ENCODE measurements around the gene LEKR1. TPM values are rescaled to one million over a fixed set of nuclear protein-coding genes. Genes with fewer than 3 reads are reported as not detected.
"Not testable (repeated sequence)": the region's sequence is repeated elsewhere in the genome, so short reads cannot be mapped to it uniquely, and the experiment has no call there.

Gene LEKR1
- total and polyA plus RNA-seq, 7 donors, result 0.12 to 0.79 (median 0.32) TPM; not detected in 2

GRCh38 chr3:156795890-156796481 lies 30.2 kb upstream of the LEKR1 start:
- H3K36me3 ChIP-seq (ENCODE audit: insufficient read depth in 1 of 2, low read depth in 1 of 2), result no peaks in the 10 kb centered on the region
- H3K9me3 ChIP-seq, result no peaks in the 10 kb centered on the region
- no peak for DNase-seq
- no peak for TF ChIP-seq CTCF (IDR thresholded peaks at IDR 0.05)
- no peaks in the 10 kb centered on the region for H3K4me1 ChIP-seq
- no peak overlapping the region for H3K27ac ChIP-seq
- intact Hi-C loops (cut with DNase I), result no loop called here
- H3K27me3 ChIP-seq (ENCODE audit: insufficient read depth in 3 of 3, low read length in 2 of 3), result no peaks in the 10 kb centered on the region
- no peak for ATAC-seq
- no peak overlapping the region for H3K4me3 ChIP-seq

GRCh38 chr3:156797368-156797767 lies 28.8 kb upstream of the LEKR1 start:
- intact Hi-C loops (cut with DNase I), result no loop called here
- Histone ChIP-seq H3K4me1 (no peaks in the 10 kb centered on the region), H3K27ac (no peak overlapping the region), H3K4me3 (no peak overlapping the region), H3K9me3 (no peaks in the 10 kb centered on the region), H3K27me3 (ENCODE audit: insufficient read depth in 3 of 3, low read length in 2 of 3) (no peaks in the 10 kb centered on the region), H3K36me3 (ENCODE audit: insufficient read depth in 1 of 2, low read depth in 1 of 2) (no peaks in the 10 kb centered on the region)
- TF ChIP-seq CTCF (IDR thresholded peaks at IDR 0.05), result no peak
- ATAC-seq (no peak), DNase-seq (no peak)
- WGBS, 3 donors, result 67 to 92% (median 80%) methylated on average over 1 of the region's 1 CpG

- H3K36me3 ChIP-seq (ENCODE audit: insufficient read depth in 1 of 2, low read depth in 1 of 2); H3K27me3 ChIP-seq (ENCODE audit: insufficient read depth in 3 of 3, low read length in 2 of 3); H3K4me1 ChIP-seq; H3K9me3 ChIP-seq; H3K4me3 ChIP-seq; intact Hi-C loops (cut with DNase I); DNase-seq; H3K27ac ChIP-seq; ATAC-seq: not testable (repeated sequence)
- WGBS, 3 donors, result 91 to 97% (median 96%) methylated on average over 4 of the region's 4 CpGs
These were observed 25.9 kb upstream of the LEKR1 start for GRCh38 chr3:156800287-156800686.

GRCh38 chr3:156801746-156802145 lies 24.4 kb upstream of the LEKR1 start:
- Histone ChIP-seq H3K27me3 (ENCODE audit: insufficient read depth in 3 of 3, low read length in 2 of 3) (no peaks in the 10 kb centered on the region), H3K27ac (no peak overlapping the region), H3K4me3 (no peak overlapping the region), H3K4me1 (no peaks in the 10 kb centered on the region), H3K36me3 (ENCODE audit: insufficient read depth in 1 of 2, low read depth in 1 of 2) (no peaks in the 10 kb centered on the region), H3K9me3 (no peaks in the 10 kb centered on the region)
- TF ChIP-seq CTCF (IDR thresholded peaks at IDR 0.05), result no peak
- WGBS, 3 donors, result 91 to 96% (median 95%) methylated on average over 2 of the region's 2 CpGs
- ATAC-seq (no peak), DNase-seq (no peak)
- intact Hi-C loops (cut with DNase I), result no loop called here

- no peaks in the 10 kb centered on the region for H3K9me3 ChIP-seq
- no peak for TF ChIP-seq CTCF (IDR thresholded peaks at IDR 0.05)
- H3K27me3 ChIP-seq (ENCODE audit: insufficient read depth in 3 of 3, low read length in 2 of 3), result no peaks in the 10 kb centered on the region
- ATAC-seq, result no peak
- H3K4me3 ChIP-seq, result no peak overlapping the region
- no peaks in the 10 kb centered on the region for H3K36me3 ChIP-seq (ENCODE audit: insufficient read depth in 1 of 2, low read depth in 1 of 2)
- no peak overlapping the region for H3K27ac ChIP-seq
- H3K4me1 ChIP-seq, result no peaks in the 10 kb centered on the region
- no peak for DNase-seq
- intact Hi-C loops (cut with DNase I), result no loop called here
These were observed 23.1 kb upstream of the LEKR1 start for GRCh38 chr3:156802821-156803606.

All from psoas muscle (tissue), 8 donors.